Measurements from ENCODE around the gene LTBP3.

DNA sequence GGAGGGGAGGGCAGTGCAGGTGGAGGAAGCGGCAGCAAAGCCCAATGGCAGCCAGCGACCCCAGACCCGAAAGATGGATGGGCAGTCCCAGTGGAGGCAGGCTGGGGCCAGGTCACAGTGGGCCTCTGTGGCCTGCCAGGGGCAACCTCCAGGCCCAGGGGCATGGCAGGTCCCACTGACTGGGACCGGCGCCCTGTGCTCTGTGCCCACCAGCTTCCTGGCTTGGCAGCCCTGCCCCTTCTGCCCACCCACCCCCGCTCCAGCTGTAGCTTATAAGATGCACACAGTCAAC, 41.7 kb upstream of the LTBP3 start:
- TF ChIP-seq CTCF (IDR thresholded peaks at IDR 0.05; ENCODE audit: low read depth, low read length) (no peak), POLR2A (IDR thresholded peaks at IDR 0.05; ENCODE audit: extremely low read depth, insufficient read length) (no peak)
